Right atrium auricular region (tissue), 2 donors: ENCODE measurements around the gene PIK3C2G. TPM values are rescaled to one million over a fixed set of nuclear protein-coding genes. Genes with fewer than 3 reads are reported as not detected.

Experiments
- DNase-seq: peaks from one replicate; pipeline ENCODE4 v3.0.0-alpha.2; 2019; ENCODE audit warnings: low spot score
- H3K27ac ChIP-seq, 2 donors: fragments of 200-600 bp; sonication (generic); 1 replicate in 1 of 2; 2 replicates in 1 of 2; pipeline ENCODE4 v1.5.1; 2016 to 2019
- H3K27me3 ChIP-seq, 2 donors: fragments of 200-600 bp; sonication (generic); one replicate each; pipeline versions ENCODE4 v1.5.1 to v1.6.0; 2017 to 2019
- H3K36me3 ChIP-seq: fragments of 200-600 bp; sonication (generic); one replicate; pipeline ENCODE4 v1.5.1; 2016
- H3K4me1 ChIP-seq, 2 donors: fragments of 200-600 bp; sonication (generic); one replicate each; pipeline versions ENCODE4 v1.5.1 to v1.6.0; 2017 to 2019
- H3K4me3 ChIP-seq, 2 donors: fragments of 200-600 bp; sonication (generic); 1 replicate in 1 of 2; 2 replicates in 1 of 2; pipeline ENCODE4 v1.5.1; 2017 to 2019; ENCODE audit warnings: mild to moderate bottlenecking in 1 of 2, moderate library complexity in 1 of 2
- H3K9me3 ChIP-seq, 2 donors: fragments of 200-600 bp; sonication (generic); one replicate each; pipeline ENCODE4 v1.5.1; 2019
- total RNA-seq, 2 donors: library from RNA; depleted of rRNA; stranded (reverse); fragments of >200 nt; gene quantifications; one replicate each; pipeline ENCODE4 v1.1.0, GENCODE V29; 2016
- TF ChIP-seq, protein P1 (sequence below), 2 donors: fragments of 200-600 bp; sonication (generic); IDR thresholded peaks; one replicate each; pipeline ENCODE4 v1.5.1; 2019; ENCODE audit warnings: antibody characterized with exemption in 2 of 2

PIK3C2G gene
- total RNA-seq, 2 donors from 2014 or later: not detected

DNA sequence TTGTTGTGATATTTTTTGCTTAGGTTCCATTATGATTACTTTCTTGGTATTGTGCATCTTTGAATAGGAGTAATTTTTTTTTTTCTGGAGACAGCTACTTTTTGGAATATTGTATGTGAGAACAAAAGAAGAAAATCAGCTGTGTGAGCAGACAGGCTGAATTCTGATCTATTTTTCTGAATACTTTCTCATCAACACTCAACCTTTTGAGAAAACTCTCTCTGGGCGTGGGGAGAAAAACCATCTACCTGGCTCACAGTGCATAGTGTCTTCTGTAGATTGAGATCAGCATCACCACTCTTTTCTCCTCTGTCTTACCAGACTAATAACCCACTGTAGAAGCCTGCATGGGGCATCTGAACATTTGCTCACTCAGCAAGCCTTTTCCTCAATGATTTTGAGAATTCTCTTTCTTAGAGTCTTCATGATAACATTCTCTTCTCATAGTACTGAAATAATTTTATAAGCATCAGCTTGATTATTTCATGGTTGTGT is 3.3 kb downstream of the PIK3C2G start:
- Histone ChIP-seq H3K27me3 (no peaks in the 10 kb centered on the region), H3K9me3 (no peaks in the 10 kb centered on the region), H3K36me3 (no peaks in the 10 kb centered on the region), H3K27ac (no peak overlapping the region), H3K4me1 (no peaks in the 10 kb centered on the region), H3K4me3 (no peak overlapping the region)
- TF ChIP-seq, protein P1, sequence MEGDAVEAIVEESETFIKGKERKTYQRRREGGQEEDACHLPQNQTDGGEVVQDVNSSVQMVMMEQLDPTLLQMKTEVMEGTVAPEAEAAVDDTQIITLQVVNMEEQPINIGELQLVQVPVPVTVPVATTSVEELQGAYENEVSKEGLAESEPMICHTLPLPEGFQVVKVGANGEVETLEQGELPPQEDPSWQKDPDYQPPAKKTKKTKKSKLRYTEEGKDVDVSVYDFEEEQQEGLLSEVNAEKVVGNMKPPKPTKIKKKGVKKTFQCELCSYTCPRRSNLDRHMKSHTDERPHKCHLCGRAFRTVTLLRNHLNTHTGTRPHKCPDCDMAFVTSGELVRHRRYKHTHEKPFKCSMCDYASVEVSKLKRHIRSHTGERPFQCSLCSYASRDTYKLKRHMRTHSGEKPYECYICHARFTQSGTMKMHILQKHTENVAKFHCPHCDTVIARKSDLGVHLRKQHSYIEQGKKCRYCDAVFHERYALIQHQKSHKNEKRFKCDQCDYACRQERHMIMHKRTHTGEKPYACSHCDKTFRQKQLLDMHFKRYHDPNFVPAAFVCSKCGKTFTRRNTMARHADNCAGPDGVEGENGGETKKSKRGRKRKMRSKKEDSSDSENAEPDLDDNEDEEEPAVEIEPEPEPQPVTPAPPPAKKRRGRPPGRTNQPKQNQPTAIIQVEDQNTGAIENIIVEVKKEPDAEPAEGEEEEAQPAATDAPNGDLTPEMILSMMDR (IDR thresholded peaks at IDR 0.05): no peak
- DNase-seq: no peak

DNA sequence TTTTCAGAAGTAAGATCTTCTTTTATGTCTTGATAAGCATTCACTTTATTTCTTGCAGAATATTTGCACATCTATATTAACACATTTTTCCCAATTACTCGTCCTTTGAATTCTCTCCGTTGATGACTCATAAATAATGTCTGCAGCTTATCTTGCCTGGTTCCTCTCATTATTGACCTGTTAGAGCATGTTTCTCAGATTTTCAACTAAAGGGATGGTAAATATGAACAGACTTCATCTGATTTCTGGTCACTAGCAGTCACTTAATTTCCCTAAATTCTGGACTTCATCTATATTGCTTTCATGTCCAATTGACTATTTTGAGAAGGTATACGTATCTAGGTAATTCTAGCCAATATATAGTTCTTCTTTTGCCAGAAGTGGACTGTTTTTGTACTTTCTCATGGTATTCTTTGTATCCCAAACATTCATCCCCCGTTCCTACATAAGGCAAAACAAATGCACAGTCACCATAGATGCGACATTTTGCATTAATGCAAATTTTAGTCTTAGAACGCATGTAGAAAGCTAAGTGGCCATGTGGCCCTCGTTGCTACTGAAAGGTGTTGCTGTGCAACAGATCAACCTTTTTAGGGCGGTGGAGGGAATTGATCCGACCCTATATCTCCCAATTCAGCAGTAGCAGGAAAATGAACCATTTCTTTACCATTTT is 6.2 kb downstream of the PIK3C2G start:
- H3K9me3 ChIP-seq: no peaks in the 10 kb centered on the region

DNA sequence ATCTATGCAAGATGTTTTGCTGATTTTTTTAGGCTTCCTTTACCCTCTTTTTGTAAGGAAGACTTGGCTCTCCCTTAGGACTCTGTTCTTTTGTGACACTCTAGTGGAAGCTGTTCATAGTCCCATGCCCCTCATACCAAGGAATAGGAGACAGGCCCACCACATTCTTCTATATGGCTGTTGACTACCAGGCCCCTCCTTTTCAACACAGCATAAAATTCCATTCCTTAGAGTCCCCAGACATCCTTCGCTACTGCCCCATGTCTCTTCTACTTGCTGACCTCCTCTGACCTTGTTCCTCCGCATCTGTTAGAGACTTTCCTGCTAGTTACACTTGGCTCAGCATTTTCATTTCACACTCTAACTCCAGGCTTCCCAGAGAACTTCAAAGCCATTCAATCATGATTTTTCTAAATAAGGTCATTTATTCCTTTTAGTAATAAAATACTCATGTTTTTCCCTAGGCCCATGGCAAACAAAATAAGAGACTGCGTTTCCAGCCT is 9.7 kb downstream of the PIK3C2G start:
- H3K36me3 ChIP-seq: no peaks in the 10 kb centered on the region
- H3K4me1 ChIP-seq: no peaks in the 10 kb centered on the region
- no peaks in the 10 kb centered on the region for H3K27me3 ChIP-seq
- DNase-seq: no peak
- H3K9me3 ChIP-seq: no peaks in the 10 kb centered on the region
- TF ChIP-seq, protein P1 (IDR thresholded peaks at IDR 0.05): no peak
- no peak overlapping the region for H3K27ac ChIP-seq
- H3K4me3 ChIP-seq: no peak overlapping the region

More for the DNA sequence above, 6.2 kb downstream of the PIK3C2G start:
- no peaks in the 10 kb centered on the region for H3K27me3 ChIP-seq
- H3K4me1 ChIP-seq: no peaks in the 10 kb centered on the region
- no peak for DNase-seq
- H3K27ac ChIP-seq: no peak overlapping the region
- H3K36me3 ChIP-seq: no peaks in the 10 kb centered on the region
- TF ChIP-seq, protein P1 (IDR thresholded peaks at IDR 0.05): no peak
- no peak overlapping the region for H3K4me3 ChIP-seq

DNA sequence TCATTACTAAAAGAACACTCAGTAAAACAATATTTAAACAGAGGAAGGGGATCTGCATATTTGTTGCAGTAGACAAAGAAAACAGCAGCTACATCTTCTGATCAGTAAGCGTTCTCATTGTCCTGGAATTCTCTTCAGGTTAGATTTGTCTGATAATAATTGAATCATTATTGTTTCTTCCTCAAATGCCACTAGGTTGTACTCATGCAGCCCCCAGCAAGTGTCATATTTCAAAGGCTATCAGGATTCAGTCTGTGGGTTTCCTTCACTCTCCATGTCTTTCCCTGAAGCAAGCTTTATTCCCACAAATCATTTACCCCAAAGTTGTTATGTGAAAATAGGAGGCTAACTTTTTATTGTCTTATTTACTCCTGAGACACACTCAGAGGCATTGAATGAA is 14.7 kb downstream of the PIK3C2G start:
- no peaks in the 10 kb centered on the region for H3K9me3 ChIP-seq
- no peak for DNase-seq
- no peaks in the 10 kb centered on the region for H3K36me3 ChIP-seq
- no peak overlapping the region for H3K27ac ChIP-seq
- no peaks in the 10 kb centered on the region for H3K27me3 ChIP-seq
- H3K4me1 ChIP-seq: no peaks in the 10 kb centered on the region
- no peak overlapping the region for H3K4me3 ChIP-seq
- TF ChIP-seq, protein P1 (IDR thresholded peaks at IDR 0.05): no peak

DNA sequence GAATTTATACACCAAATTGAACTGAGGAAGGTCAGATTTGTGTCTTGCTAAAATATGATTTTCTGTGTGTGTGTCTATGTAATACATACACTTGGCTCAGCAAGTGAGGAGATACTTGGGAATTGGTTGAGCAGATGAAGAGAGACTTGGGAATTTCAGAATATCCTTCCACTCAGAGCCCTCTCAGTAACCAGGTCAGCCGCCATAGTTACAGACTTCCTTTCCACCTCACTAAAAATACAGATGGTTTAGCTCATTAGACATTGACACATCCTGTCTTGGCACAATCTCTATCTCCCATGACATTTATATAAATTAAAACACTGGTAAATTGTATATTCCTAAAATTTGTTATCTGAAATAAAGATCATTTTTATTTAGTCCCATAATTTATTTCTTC is 15.9 kb downstream of the PIK3C2G start:
- H3K9me3 ChIP-seq: no peaks in the 10 kb centered on the region
- H3K27me3 ChIP-seq: no peaks in the 10 kb centered on the region
- no peaks in the 10 kb centered on the region for H3K36me3 ChIP-seq
- TF ChIP-seq, protein P1 (IDR thresholded peaks at IDR 0.05): no peak
- DNase-seq: no peak
- no peak overlapping the region for H3K27ac ChIP-seq
- no peaks in the 10 kb centered on the region for H3K4me1 ChIP-seq
- no peak overlapping the region for H3K4me3 ChIP-seq
